GM12878 (cell line): Measurements from ENCODE around the gene MSH2. TPM values are rescaled to one million over a fixed set of nuclear protein-coding genes. Genes with fewer than 3 reads are reported as not detected.

Experiments used
- ATAC-seq: fragments of 200-7000 bp; cut with Tn5 transposase; 3 replicates; pipeline ENCODE4 v1.9.1; 2020; ENCODE audit warnings: mild to moderate bottlenecking, moderate library complexity
- BruUV-seq: library from RNA; stranded (reverse); fragments of 400-500 nt; replicated peaks from 2 replicates; lab custom pipeline; 2021; lab: Mats Ljungman, UMichigan
- CTCF ChIA-PET: fragments of 300-600 bp; sonication (Branson Sonifier 250); formaldehyde crosslinking; extraction: SDS; loops from one replicate; lab custom pipeline; 2021; ENCODE audit warnings: inconsistent platforms; lab: Yijun Ruan, JAX
- POLR2A ChIA-PET: fragments of 350-600 bp; formaldehyde crosslinking; extraction: SDS; loops from one replicate; lab custom pipeline; 2021; ENCODE audit warnings: inconsistent platforms; lab: Charles Lee
- RAD21 ChIA-PET: fragments of 300-600 bp; sonication (Branson Sonifier 250); formaldehyde crosslinking; loops from one replicate; lab custom pipeline; 2023; ENCODE audit warnings: antibody characterized with exemption; ENCODE audit not compliant: unreplicated experiment; lab: Charles Lee
- SMC1A ChIA-PET: fragments of 300-600 bp; sonication (Branson Sonifier 250); formaldehyde crosslinking; loops from one replicate; lab custom pipeline; 2023; ENCODE audit not compliant: unreplicated experiment, uncharacterized antibody; lab: Charles Lee
- DNase-seq: peaks from one replicate; pipeline ENCODE4 v3.0.0-alpha.2; 2011; ENCODE audit warnings: low read depth, low spot score
- FAIRE-seq: peaks from 3 replicates; lab custom pipeline; 2011; peaks lifted over from hg19 to GRCh38; lab: Jason Lieb, UNC
- H2AFZ ChIP-seq: 2 replicates; pipeline ENCODE4 v1.6.0; 2011; ENCODE audit warnings: low read depth, low read length, control low read depth; ENCODE audit not compliant: control insufficient read depth
- H3K27ac ChIP-seq: 2 replicates; pipeline ENCODE4 v1.5.1; 2011; ENCODE audit warnings: control low read depth; ENCODE audit not compliant: control insufficient read depth, insufficient read depth
- H3K27me3 ChIP-seq, 2 experiments: replicated peaks in 1 of 2; 2 replicates each; pipeline versions ENCODE4 v1.6.0 to v1.6.1; 2011; ENCODE audit warnings: low read length in 1 of 2; ENCODE audit not compliant: control insufficient read depth in 2 of 2, insufficient read depth in 2 of 2
- H3K36me3 ChIP-seq, 2 experiments: 2 replicates each; pipeline ENCODE4 v1.5.1; 2011; ENCODE audit warnings: low read length in 1 of 2; ENCODE audit not compliant: control insufficient read depth in 2 of 2, insufficient read depth in 2 of 2
- H3K4me1 ChIP-seq: 2 replicates; pipeline ENCODE4 v1.6.1; 2011; ENCODE audit warnings: mild to moderate bottlenecking, low read length, moderate library complexity, mixed read lengths; ENCODE audit not compliant: control insufficient read depth, insufficient read depth
- H3K4me2 ChIP-seq: 2 replicates; pipeline ENCODE4 v1.6.0; 2011; ENCODE audit warnings: control low read depth; ENCODE audit not compliant: control insufficient read depth, insufficient read depth
- H3K4me3 ChIP-seq: fragments of 200-600 bp; sonication (generic); 2 replicates; pipeline ENCODE4 v1.5.1; 2016
- H3K79me2 ChIP-seq: 2 replicates; pipeline ENCODE4 v1.6.0; 2011; ENCODE audit warnings: low read length; ENCODE audit not compliant: control insufficient read depth, insufficient read depth
- H3K9ac ChIP-seq: 2 replicates; pipeline ENCODE4 v1.8.0; 2011; ENCODE audit warnings: low read length, control low read depth, mixed read lengths; ENCODE audit not compliant: control insufficient read depth, insufficient read depth
- H3K9me3 ChIP-seq: replicated peaks from 3 replicates; pipeline ENCODE4 v1.5.1; 2011; ENCODE audit warnings: mild to moderate bottlenecking, low read length; ENCODE audit not compliant: control insufficient read depth, insufficient read depth
- H4K20me1 ChIP-seq: 2 replicates; pipeline ENCODE4 v1.6.0; 2011; ENCODE audit not compliant: control insufficient read depth, insufficient read depth
- CHD1 ChIP-seq: IDR thresholded peaks from 2 replicates; pipeline ENCODE4 v1.6.1; 2012; ENCODE audit warnings: low read depth, low read length, improper control_type of control experiment
- HCFC1 ChIP-seq: fragments of 150-350 bp; IDR thresholded peaks from 2 replicates; pipeline ENCODE4 v1.6.1; 2014; ENCODE audit warnings: low read length
- KLF5 ChIP-seq: fragments of 450-650 bp; IDR thresholded peaks from 2 replicates; pipeline ENCODE4 v1.6.1; 2014; ENCODE audit warnings: mild to moderate bottlenecking; ENCODE audit not compliant: partially characterized antibody
- PML ChIP-seq: IDR thresholded peaks from 2 replicates; pipeline ENCODE4 v1.6.1; 2012; ENCODE audit warnings: low read length, inconsistent platforms
- SIX5 ChIP-seq: IDR thresholded peaks from 2 replicates; pipeline ENCODE4 v1.6.1; 2011; ENCODE audit warnings: mild to moderate bottlenecking, low read depth, low read length, moderate library complexity; ENCODE audit not compliant: severe bottlenecking
- TBL1XR1 ChIP-seq: IDR thresholded peaks from 2 replicates; pipeline ENCODE4 v1.6.1; 2012; ENCODE audit warnings: low read depth, low read length, improper control_type of control experiment
- WGBS: methylation state at CpG from one replicate; pipeline ENCODE4 v1.1.6; 2016; ENCODE audit warnings: low lambda C conversion rate; ENCODE audit not compliant: insufficient replicate concordance, insufficient coverage; ENCODE audit errors: missing lambda C conversion rate; 5-methylcytosine and 5-hydroxymethylcytosine counted together
- in situ Hi-C: fragments of 300-500 bp; cut with MboI; formaldehyde crosslinking; loops from 9 replicates; pipeline ENCODE4 v1.14.3; 2018; ENCODE audit warnings: mixed read lengths
- intact Hi-C: fragments of 100-400 bp; cut with micrococcal nuclease; formaldehyde crosslinking; loops from one replicate; pipeline ENCODE4 v1.14.2; 2022; ENCODE audit not compliant: unreplicated experiment
- polyA plus RNA-seq, 11 experiments: library from polyadenylated mRNA; depleted of rRNA in 4 of 11; unstranded in 6 of 11; stranded (reverse) in 5 of 11; fragments of >200 nt; fragmentation: Nextera tagmentation in 4 of 11; fragmentation: Illumina TruSeq in 1 of 11; extraction: Ambion mirVana in 4 of 11; extraction: Trizol in 1 of 11; gene quantifications; 1 replicate in 1 of 11; 2 replicates in 10 of 11; pipeline versions ENCODE4 v1.2.1 to v1.2.3, GENCODE V29; 2011 to 2016; ENCODE audit warnings: inconsistent platforms in 2 of 11, missing spikeins in 2 of 11, low read depth in 1 of 11
- total RNA-seq, 4 experiments: library from RNA; depleted of rRNA in 3 of 4; stranded (reverse); fragments of >200 nt in 3 of 4; fragmentation: Illumina TruSeq in 1 of 4; extraction: Trizol in 1 of 4; gene quantifications; 2 replicates each; pipeline versions ENCODE4 v1.2.1 to v1.2.3, GENCODE V29; 2013 to 2021
- TF ChIP-seq, protein P1 (sequence below): fragments of 450-650 bp; IDR thresholded peaks from 2 replicates; pipeline ENCODE4 v1.6.1; 2017; ENCODE audit warnings: mild to moderate bottlenecking, low read depth, inconsistent platforms; ENCODE audit not compliant: poor library complexity, severe bottlenecking
- TF ChIP-seq, protein P2 (sequence below): IDR thresholded peaks from 2 replicates; pipeline ENCODE4 v1.6.1; 2011; ENCODE audit warnings: borderline replicate concordance, low read depth, mild to moderate bottlenecking, moderate library complexity, low read length; ENCODE audit not compliant: insufficient read depth, poor library complexity, severe bottlenecking
- TF ChIP-seq, protein P3 (sequence below): fragments of 450-650 bp; IDR thresholded peaks from 2 replicates; pipeline ENCODE4 v1.6.1; 2018; ENCODE audit warnings: mild to moderate bottlenecking, low read depth, moderate library complexity; ENCODE audit not compliant: partially characterized antibody
- TF ChIP-seq, protein P4 (sequence below): fragments of 450-650 bp; IDR thresholded peaks from 2 replicates; pipeline ENCODE4 v1.6.1; 2016; ENCODE audit warnings: mild to moderate bottlenecking
- TF ChIP-seq, protein P5 (sequence below): IDR thresholded peaks from 2 replicates; pipeline ENCODE4 v1.6.1; 2012; ENCODE audit warnings: improper control_type of control experiment, low read depth, low read length; ENCODE audit not compliant: insufficient replicate concordance

The MSH2 gene
- total and polyA plus RNA-seq, 10 of the 15 experiments (the other 5 are each of a cell fraction or from before 2014, with no cell fraction given): 24.3 to 94.4 (median 55.5) TPM

DNA sequence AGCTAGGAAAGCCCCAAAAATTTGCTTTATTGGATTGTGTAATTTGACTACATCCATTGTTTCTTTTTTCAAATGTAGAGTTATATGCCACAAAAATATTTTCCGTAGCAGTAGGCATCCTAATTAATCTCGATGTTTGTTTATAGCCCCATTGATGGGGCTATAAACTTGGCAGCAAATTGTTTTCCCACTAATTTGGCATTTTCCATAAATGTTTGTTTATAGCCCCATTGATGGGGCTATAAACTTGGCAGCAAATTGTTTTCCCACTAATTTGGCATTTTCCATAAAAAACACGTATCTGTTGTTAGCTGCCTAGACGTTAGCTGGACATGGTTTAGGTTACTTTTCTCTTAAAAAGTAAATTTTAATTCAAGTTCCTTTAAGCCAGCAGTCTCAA, 23.8 kb downstream of the MSH2 start:
- SMC1A ChIA-PET: interaction anchor here (0.8 to 2.0 kb wide), 2 partner anchors 10 to 12 kb away, joined by 4 to 8 read pairs; no protein-coding TSS in a partner anchor
- no TSS peak for BruUV-seq
- TF ChIP-seq CHD1 (no peak), PML (no peak), KLF5 (no peak), SIX5 (no peak), HCFC1 (no peak), TBL1XR1 (no peak)
- TF ChIP-seq, protein P1, sequence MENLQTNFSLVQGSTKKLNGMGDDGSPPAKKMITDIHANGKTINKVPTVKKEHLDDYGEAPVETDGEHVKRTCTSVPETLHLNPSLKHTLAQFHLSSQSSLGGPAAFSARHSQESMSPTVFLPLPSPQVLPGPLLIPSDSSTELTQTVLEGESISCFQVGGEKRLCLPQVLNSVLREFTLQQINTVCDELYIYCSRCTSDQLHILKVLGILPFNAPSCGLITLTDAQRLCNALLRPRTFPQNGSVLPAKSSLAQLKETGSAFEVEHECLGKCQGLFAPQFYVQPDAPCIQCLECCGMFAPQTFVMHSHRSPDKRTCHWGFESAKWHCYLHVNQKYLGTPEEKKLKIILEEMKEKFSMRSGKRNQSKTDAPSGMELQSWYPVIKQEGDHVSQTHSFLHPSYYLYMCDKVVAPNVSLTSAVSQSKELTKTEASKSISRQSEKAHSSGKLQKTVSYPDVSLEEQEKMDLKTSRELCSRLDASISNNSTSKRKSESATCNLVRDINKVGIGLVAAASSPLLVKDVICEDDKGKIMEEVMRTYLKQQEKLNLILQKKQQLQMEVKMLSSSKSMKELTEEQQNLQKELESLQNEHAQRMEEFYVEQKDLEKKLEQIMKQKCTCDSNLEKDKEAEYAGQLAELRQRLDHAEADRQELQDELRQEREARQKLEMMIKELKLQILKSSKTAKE: no peak
- TF ChIP-seq, protein P2, sequence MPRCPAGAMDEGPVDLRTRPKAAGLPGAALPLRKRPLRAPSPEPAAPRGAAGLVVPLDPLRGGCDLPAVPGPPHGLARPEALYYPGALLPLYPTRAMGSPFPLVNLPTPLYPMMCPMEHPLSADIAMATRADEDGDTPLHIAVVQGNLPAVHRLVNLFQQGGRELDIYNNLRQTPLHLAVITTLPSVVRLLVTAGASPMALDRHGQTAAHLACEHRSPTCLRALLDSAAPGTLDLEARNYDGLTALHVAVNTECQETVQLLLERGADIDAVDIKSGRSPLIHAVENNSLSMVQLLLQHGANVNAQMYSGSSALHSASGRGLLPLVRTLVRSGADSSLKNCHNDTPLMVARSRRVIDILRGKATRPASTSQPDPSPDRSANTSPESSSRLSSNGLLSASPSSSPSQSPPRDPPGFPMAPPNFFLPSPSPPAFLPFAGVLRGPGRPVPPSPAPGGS: no peak
- TF ChIP-seq, protein P3, sequence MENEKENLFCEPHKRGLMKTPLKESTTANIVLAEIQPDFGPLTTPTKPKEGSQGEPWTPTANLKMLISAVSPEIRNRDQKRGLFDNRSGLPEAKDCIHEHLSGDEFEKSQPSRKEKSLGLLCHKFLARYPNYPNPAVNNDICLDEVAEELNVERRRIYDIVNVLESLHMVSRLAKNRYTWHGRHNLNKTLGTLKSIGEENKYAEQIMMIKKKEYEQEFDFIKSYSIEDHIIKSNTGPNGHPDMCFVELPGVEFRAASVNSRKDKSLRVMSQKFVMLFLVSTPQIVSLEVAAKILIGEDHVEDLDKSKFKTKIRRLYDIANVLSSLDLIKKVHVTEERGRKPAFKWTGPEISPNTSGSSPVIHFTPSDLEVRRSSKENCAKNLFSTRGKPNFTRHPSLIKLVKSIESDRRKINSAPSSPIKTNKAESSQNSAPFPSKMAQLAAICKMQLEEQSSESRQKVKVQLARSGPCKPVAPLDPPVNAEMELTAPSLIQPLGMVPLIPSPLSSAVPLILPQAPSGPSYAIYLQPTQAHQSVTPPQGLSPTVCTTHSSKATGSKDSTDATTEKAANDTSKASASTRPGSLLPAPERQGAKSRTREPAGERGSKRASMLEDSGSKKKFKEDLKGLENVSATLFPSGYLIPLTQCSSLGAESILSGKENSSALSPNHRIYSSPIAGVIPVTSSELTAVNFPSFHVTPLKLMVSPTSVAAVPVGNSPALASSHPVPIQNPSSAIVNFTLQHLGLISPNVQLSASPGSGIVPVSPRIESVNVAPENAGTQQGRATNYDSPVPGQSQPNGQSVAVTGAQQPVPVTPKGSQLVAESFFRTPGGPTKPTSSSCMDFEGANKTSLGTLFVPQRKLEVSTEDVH: no peak
- TF ChIP-seq, protein P4, sequence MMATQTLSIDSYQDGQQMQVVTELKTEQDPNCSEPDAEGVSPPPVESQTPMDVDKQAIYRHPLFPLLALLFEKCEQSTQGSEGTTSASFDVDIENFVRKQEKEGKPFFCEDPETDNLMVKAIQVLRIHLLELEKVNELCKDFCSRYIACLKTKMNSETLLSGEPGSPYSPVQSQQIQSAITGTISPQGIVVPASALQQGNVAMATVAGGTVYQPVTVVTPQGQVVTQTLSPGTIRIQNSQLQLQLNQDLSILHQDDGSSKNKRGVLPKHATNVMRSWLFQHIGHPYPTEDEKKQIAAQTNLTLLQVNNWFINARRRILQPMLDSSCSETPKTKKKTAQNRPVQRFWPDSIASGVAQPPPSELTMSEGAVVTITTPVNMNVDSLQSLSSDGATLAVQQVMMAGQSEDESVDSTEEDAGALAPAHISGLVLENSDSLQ: no peak
- TF ChIP-seq, protein P5, sequence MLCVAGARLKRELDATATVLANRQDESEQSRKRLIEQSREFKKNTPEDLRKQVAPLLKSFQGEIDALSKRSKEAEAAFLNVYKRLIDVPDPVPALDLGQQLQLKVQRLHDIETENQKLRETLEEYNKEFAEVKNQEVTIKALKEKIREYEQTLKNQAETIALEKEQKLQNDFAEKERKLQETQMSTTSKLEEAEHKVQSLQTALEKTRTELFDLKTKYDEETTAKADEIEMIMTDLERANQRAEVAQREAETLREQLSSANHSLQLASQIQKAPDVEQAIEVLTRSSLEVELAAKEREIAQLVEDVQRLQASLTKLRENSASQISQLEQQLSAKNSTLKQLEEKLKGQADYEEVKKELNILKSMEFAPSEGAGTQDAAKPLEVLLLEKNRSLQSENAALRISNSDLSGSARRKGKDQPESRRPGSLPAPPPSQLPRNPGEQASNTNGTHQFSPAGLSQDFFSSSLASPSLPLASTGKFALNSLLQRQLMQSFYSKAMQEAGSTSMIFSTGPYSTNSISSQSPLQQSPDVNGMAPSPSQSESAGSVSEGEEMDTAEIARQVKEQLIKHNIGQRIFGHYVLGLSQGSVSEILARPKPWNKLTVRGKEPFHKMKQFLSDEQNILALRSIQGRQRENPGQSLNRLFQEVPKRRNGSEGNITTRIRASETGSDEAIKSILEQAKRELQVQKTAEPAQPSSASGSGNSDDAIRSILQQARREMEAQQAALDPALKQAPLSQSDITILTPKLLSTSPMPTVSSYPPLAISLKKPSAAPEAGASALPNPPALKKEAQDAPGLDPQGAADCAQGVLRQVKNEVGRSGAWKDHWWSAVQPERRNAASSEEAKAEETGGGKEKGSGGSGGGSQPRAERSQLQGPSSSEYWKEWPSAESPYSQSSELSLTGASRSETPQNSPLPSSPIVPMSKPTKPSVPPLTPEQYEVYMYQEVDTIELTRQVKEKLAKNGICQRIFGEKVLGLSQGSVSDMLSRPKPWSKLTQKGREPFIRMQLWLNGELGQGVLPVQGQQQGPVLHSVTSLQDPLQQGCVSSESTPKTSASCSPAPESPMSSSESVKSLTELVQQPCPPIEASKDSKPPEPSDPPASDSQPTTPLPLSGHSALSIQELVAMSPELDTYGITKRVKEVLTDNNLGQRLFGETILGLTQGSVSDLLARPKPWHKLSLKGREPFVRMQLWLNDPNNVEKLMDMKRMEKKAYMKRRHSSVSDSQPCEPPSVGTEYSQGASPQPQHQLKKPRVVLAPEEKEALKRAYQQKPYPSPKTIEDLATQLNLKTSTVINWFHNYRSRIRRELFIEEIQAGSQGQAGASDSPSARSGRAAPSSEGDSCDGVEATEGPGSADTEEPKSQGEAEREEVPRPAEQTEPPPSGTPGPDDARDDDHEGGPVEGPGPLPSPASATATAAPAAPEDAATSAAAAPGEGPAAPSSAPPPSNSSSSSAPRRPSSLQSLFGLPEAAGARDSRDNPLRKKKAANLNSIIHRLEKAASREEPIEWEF: no peak

More for the DNA sequence above, 23.8 kb downstream of the MSH2 start:
- no peak overlapping the region for H3K4me3 ChIP-seq
- FAIRE-seq (no peak), ATAC-seq (no peak), DNase-seq (no peak)
- in situ Hi-C loops (no loop called here), intact Hi-C loops (no loop called here)
- H3K4me1 ChIP-seq: no peaks in the 10 kb centered on the region
- no peak overlapping the region for H2AFZ ChIP-seq
- H3K36me3 ChIP-seq: peaks cover 6 to 9% of the 10 kb centered on the region in 2 experiments; a peak in 3 of 4 replicates
- H3K4me2 ChIP-seq: no peak overlapping the region
- no peaks in the 10 kb centered on the region for H4K20me1 ChIP-seq
- no peak overlapping the region for H3K27ac ChIP-seq
- WGBS: 98% methylated on average over 4 of the region's 4 CpGs
- no peaks in the 10 kb centered on the region for H3K27me3 ChIP-seq
- CTCF ChIA-PET: interaction anchor here (1.0 to 2.1 kb wide), 2 partner anchors 10 to 341 kb away, joined by 3 to 8 read pairs; no protein-coding TSS in a partner anchor
- no peaks in the 10 kb centered on the region for H3K79me2 ChIP-seq
- POLR2A ChIA-PET: no interaction called here
- H3K9me3 ChIP-seq: no peaks in the 10 kb centered on the region
- RAD21 ChIA-PET: no interaction called here
- H3K9ac ChIP-seq: no peak overlapping the region
